HG03139 (cell line): ENCODE results near the gene DAB1.

Experiments used
- ATAC-seq: cut with Tn5 transposase; IDR thresholded peaks from one replicate; pipeline ENCODE4 v1.9.1; 2021; ENCODE audit not compliant: unreplicated experiment

Gene DAB1

GRCh38 chr1:56992318-56993125, 431.3 kb downstream of the DAB1 start:
- ATAC-seq = no peak

- ATAC-seq = no peak
Observed at GRCh38 chr1:56991576-56991975, 432.3 kb downstream of the DAB1 start.

GRCh38 chr1:56986397-56986796, 437.5 kb downstream of the DAB1 start:
- ATAC-seq = no peak

GRCh38 chr1:56985857-56986256, 438.0 kb downstream of the DAB1 start:
- no peak for ATAC-seq

- ATAC-seq = no peak
Observed at GRCh38 chr1:56983484-56983883, 440.4 kb downstream of the DAB1 start.

- no peak for ATAC-seq
Observed at GRCh38 chr1:56979986-56980755, 443.7 kb downstream of the DAB1 start.

- ATAC-seq = no peak
Observed at GRCh38 chr1:56978819-56979218, 445.0 kb downstream of the DAB1 start.

GRCh38 chr1:56977910-56978309, 445.9 kb downstream of the DAB1 start:
- ATAC-seq = no peak

- no peak for ATAC-seq
Observed at GRCh38 chr1:56975446-56975845, 448.4 kb downstream of the DAB1 start.

GRCh38 chr1:56973923-56974742, 449.7 kb downstream of the DAB1 start:
- ATAC-seq = no peak

- no peak for ATAC-seq
Observed at GRCh38 chr1:56972976-56973375, 450.9 kb downstream of the DAB1 start.

- ATAC-seq = no peak
Observed at GRCh38 chr1:56970280-56970679, 453.6 kb downstream of the DAB1 start.

GRCh38 chr1:56968878-56969495, 454.9 kb downstream of the DAB1 start:
- no peak for ATAC-seq

- ATAC-seq = no peak
Observed at GRCh38 chr1:56967900-56968832, 455.7 kb downstream of the DAB1 start.

GRCh38 chr1:56967355-56967754, 456.5 kb downstream of the DAB1 start:
- no peak for ATAC-seq

GRCh38 chr1:56966698-56966999, 457.2 kb downstream of the DAB1 start:
- ATAC-seq = no peak

- no peak for ATAC-seq
Observed at GRCh38 chr1:56965916-56966697, 457.8 kb downstream of the DAB1 start, which contains the start of gene C8B. C8B (minus strand) TSS chr1:56966015; CDS start chr1:56965948, 67 bp downstream.

- ATAC-seq = no peak
Observed at GRCh38 chr1:56965191-56965590, 458.7 kb downstream of the DAB1 start.

- no peak for ATAC-seq
Observed at GRCh38 chr1:56964349-56965017, 459.4 kb downstream of the DAB1 start.
